Islet of Langerhans (tissue), 1 donor: ENCODE measurements around the gene COL5A1.
"Not testable (repeated sequence)": the region's sequence is repeated elsewhere in the genome, so short reads cannot be mapped to it uniquely, and the experiment has no call there.

ENCODE experiments used
- FAIRE-seq: peaks from one replicate; lab custom pipeline; 2011; peaks lifted over from hg19 to GRCh38; lab: Jason Lieb, UNC

Gene COL5A1

GRCh38 chr9:134712243-134712642 is 70.6 kb downstream of the COL5A1 start:
- no peak for FAIRE-seq

GRCh38 chr9:134712926-134713325 is 71.3 kb downstream of the COL5A1 start:
- FAIRE-seq = no peak

DNA sequence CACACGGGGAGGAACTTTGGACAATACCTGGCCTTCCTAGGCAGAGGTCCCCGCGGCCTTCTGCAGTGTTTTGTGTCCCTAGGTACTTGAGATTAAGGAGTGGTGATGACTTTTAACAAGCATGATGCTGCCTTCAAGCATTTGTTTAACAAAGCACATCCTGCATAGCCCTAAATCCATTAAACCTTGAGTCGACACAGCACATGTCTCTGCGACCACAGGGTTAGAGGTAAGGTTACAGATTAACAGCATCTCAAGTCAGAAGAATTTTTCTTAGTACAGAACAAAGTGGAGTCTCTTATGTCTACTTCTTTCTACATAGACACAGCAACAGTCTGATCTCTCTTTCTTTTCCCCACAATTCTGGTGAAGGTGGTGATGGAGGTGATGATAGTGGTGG is 73.9 kb downstream of the COL5A1 start:
- FAIRE-seq = not testable (repeated sequence)

DNA sequence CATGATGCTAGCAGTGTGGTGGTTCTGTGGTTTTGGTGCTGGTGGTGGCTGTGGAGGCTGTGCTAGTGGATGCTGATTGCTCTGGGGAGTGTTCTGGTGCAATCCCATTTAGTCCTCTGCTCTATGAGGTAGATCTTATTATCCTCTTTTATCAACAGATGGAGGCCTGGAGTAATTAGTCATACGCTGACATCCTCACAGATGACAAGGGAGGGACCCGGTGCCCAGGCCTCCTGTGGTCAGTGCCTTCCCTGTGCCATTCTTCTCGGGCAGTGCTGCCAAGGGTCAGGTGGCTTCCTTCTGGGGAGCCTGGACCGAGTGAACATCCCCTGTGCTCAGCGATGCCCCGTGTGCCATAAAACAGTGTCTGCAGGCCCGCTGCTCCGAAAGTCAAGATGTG is 74.5 kb downstream of the COL5A1 start:
- FAIRE-seq = no peak

DNA sequence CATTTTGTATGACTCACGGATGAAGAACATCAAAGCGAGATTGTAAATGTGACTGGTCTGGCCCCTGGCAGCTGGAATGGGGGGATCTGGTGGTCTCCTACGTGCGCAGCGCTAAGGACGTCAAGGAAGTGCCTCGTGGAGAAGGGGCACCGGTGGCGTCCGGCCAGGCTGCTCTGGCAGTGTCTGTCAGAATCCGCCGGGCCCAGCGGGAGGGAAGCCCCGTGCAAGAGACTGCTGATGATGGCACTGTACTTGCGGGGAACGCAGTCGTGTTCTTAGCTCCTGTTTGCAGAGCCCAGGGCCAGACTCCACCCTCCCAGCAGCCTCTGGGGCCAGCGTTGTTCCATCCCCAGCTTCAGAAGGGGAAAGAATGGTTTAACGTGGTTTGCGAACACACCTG is 75.5 kb downstream of the COL5A1 start:
- FAIRE-seq = no peak

- no peak for FAIRE-seq
These were observed 76.5 kb downstream of the COL5A1 start for GRCh38 chr9:134717924-134718645.

DNA sequence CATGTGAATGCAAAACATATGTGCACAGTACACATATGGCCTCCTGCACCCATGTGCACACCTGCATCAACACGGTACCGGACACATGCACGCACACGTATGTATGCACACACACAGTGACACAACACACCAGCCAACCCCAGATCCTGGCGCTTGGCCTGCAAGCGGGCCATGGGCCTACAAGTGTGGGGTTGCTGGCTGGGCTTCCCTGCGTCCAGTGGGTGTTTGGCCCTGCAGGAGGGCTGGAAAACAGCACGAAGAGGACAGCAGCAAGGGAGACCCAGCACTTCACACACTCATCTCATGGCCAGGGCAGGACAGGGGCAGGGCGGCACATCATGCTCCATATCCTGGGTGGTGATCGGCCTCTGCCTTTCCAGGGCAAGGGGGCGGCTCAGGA is 77.7 kb downstream of the COL5A1 start:
- no peak for FAIRE-seq

GRCh38 chr9:134720136-134720753 is 78.6 kb downstream of the COL5A1 start:
- FAIRE-seq = no peak

DNA sequence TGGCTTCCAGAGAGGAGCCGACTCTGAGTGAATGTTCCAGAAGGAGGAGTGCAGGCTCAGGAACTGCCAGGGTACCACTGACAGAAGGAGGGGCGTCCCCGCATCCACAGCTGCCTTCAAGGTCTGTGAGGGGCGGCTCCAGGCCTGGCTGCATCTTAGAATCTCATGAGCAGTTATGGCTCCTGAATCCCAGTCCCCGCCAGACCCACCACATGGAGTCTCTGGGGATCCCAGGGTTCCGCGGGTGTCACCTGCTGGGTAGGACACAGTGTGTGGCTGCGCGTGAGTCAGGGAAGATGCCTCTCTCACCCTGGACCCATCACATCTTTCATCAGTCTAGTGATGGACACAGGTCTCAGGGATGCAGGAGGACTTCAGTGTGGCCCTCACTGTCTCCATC is 79.2 kb downstream of the COL5A1 start:
- FAIRE-seq = no peak

DNA sequence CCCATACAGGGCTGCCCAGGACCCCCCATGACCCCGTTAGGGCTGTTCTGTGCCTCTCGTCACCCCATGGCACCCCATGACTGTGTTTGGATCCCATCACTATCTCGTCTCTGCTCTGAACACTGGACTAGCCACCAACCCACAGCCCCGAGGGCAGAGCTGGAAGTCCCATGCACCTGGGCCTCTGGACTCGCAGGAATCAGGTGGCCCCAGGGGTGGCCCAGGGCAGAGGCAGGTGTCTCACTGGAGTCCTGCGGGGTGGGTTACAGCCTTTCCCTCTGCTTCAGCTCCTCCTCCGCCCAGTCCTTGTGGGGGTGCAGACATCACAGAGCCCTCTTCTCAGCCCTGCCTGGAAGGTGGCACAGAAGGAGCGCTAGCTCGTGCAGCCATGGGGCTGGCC is 79.7 kb downstream of the COL5A1 start:
- no peak for FAIRE-seq

DNA sequence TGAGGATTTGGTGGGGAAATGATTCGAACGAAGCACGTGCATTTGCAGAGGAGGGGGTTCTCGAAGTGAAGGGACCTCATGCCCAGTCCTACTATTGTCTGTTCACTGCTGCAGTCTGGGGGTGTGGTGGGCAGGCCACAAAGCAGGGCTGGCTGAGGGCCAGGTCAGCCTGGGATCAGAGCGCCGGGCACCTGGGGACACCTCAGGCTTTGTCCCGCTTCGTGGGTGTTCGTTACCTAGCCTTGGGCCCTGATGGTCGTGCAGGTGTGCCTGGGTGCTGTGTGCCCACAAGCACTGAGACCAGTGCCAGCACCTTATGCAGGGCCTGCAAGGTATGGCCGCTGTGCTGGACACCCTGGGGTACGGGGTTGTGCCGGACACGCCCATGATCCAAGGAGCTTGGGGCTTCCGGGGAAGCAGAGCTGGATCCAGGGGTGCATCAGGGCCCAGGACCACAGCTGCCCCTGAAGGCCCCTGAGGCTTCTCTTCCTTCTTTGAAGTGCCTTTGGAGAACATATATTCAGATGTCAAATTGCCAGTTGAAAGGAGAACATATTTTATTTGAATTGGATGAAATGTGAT is 80.6 kb downstream of the COL5A1 start:
- FAIRE-seq = no peak

GRCh38 chr9:134723037-134723436 is 81.4 kb downstream of the COL5A1 start:
- FAIRE-seq = no peak

DNA sequence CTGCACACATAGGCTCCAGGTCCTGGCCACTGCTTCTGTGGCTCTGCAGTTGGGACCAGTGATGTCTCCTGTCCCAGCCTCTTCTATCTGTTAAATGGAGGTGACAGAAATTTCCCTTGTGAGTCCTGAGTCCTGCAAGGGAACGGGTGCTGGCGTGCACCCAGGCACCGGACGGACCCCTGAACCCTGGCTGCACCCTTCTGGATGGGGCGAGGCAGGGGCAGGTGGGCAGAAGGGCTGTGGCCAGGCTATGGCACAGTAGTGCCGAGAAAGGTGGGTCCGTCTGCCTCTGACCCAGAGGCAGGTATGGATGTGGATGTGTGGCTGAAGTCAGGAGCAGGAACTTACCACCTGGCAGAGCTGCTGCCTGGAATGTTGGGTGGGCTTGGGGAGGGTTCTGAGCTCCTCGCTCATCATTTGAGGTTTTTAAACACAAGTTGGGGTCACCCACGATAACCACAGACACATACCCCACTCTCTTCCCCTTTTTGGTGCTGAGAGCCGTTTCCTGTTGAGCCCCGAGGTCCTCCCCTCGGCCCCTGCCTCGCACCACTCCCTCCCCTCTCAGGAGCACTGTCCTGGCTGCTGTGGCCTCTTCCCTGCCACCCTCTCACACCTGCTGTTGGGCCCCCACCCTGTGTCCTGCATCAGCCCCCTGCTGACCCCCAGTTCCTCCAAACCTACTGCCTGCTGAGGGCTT is 82.0 kb downstream of the COL5A1 start:
- no peak for FAIRE-seq

DNA sequence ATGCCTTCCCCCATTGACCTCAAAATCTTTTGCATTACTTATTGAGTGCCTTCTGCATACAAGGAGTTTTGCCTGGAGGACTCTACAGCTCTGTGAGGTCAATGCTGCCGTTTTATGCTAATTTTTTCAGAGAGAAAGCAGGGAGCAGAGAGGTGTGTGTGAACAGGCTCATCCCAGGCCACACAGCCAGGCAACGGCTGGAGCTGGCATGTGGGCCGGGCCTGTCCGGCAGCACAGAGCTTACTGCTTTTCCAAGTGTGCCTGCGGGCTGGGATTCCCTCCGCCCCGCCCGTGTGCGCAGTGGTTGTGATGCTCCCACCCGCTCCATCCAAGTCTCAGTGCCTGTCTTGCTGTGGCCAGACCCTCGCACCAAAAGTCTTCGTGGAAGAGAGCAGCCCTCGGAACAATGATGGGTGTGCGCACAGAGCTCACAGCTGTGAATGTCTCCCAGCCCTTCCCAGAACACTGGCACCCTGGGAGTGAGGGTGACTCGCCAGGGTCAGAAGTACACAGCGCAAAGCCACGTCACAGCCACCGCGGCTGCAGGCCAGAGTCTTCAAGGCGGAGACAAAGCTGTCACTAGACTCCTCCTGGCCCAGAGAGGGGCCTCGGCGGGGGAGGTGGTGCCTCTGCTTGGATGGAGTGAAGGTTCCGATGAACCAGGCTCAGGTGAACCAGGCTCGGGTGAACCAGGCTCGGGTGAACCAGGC is 82.8 kb downstream of the COL5A1 start:
- no peak for FAIRE-seq

DNA sequence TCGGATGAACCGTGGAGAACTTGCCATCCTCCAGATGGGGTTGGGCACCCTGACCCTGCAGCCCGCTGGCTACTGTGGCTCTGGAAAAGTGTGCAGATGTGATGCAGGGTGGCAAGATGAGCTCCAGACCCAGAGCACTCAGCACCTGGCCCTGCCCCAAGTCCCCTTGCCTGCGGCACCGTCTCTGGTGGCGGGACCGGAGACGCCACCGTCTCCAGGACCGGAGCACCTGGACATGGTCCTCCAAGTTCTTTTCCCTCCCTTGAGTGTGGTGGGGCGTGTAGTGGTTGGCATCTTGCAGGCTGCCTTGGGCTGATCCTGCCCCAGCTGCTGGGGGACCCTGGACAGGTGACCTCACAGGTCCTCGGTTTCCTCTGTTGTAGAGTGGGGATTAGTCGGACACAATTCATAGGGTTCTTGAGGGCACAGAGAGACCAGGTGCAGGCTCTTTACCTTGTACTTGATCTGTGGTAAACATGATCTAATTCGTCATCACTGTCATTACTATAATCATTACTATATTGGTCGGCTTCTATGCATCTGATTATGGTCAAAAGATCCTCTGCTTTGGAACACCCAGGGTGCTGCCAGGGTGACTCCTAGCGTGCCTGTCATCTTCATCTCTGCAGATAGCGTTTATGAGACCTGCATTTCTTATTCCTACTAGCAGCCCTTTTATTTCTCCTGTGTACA is 83.5 kb downstream of the COL5A1 start:
- FAIRE-seq = no peak

DNA sequence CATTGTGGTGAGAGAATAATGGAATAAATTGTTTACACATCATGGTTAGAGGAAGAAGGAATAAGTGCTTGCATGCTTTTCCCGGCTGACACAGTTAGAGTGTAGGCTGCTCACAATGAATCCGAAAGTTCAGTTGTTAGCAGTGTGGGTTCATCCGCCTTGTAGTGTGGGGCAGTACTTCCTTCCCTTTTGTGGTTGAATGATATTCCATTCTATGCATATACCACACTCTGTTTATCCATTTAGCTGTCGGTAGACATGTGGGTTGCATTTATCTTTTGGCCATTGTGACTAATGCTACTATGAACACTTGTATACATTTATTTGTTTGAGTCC is 84.0 kb downstream of the COL5A1 start:
- FAIRE-seq = no peak

DNA sequence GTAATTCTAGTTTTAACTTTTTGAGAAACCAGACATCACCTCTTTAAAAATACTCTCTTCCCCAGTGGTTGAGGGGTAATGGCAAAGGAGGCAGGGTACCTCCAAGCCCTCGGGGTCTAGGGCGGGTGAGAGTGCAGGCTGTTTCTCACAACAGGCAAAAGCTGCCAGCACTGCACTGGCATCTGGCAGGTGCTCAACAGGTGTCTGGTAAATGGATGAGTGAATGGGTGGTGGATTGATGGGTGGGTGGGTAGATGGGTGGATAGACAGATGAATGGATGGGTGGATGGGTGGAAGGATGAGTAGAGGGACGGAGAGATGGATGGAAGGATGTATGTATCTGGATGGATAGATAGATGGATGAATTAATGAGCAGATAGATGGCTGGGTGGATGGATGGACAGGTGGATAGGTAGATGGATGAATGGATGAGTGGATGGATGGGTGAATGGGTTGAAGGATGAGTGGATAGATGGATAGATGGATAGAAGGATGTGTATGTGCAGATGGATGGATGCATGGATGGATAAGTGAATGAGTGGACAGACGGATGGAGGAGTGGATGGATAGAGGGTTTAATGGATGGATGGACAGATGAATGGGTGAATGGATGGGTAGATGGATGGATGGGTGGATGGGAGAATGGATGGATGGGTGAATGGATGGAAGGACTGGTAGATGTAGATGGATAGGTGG is 84.6 kb downstream of the COL5A1 start:
- FAIRE-seq = no peak

- FAIRE-seq = no peak
These were observed 85.1 kb downstream of the COL5A1 start for GRCh38 chr9:134726722-134727034.

DNA sequence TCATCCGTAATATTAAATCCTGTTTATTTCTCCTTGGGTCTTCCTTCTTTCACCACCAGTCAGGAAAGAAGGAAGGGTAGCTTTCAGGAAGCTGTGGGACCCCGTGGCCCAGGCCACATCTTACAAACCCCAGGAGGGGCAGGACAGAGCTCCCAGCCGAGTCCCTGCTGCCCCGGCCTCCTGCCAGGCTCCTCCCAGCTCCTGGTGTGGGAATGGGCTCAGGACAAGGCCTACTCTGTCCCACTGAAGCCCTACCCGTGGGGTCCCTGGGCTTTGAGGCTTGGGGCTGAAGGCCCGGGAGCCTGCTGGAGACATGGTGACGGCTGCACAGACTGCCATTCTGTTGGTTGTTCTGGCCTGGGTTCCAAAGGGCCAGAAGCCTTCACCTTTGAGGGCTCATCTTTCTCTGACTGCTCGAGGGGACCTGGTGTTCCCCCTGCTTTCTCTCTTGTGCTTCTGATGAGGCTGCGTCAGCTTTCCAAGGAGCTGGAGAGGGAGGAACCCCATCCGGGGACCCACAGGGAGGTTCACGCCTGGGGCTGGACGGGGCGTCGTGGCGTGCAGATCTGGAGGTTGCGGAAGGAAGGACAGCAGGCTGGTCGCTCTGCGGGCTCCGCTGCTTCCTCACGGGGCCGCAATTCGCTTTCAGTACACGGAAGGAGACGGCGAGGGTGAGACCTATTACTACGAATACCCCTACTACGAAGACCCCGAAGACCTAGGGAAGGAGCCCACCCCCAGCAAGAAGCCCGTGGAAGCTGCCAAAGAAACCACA is 86.6 kb downstream of the COL5A1 start:
- no peak for FAIRE-seq

- no peak for FAIRE-seq
These were observed 87.3 kb downstream of the COL5A1 start for GRCh38 chr9:134728801-134729495.
